ENCODE data around the gene KATNAL1.

GRCh38 chr13:30181888-30182651, 125.3 kb downstream of the KATNAL1 start:
- TF ChIP-seq CTCF (IDR thresholded peaks at IDR 0.05) (no peak), POLR2A (IDR thresholded peaks at IDR 0.05) (no peak), POLR2AphosphoS5 (IDR thresholded peaks at IDR 0.05) (no peak)

All from prostate gland (tissue), 2 donors.